ENCODE measurements around the gene BOC.

BOC gene

DNA sequence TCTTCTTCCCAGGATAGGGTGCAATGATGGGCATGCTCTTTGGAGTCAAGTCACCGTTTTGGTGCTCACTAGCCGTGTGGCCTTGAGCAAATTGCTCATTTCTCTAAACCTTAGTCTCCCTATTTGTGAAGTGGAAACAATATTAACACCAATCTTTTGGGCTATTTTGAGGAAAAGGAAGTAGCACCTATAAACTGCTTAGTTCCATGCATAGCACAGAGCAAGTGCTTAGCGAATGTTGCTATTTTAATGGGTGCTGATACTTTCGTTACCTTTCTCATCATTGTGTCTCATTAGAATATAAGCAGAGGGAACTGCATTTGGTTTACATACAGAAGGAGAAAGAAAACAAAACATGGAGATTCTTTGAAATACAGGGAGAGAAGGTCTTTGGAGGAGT, 66.1 kb downstream of the BOC start:
- Histone ChIP-seq H3K27me3 (replicated peaks; ENCODE audit: control insufficient read depth, insufficient read depth, low read length) (no peaks in the 10 kb centered on the region), H3K36me3 (ENCODE audit: control insufficient read depth, insufficient read depth, low read length) (no peaks in the 10 kb centered on the region)
- TF ChIP-seq CTCF (IDR thresholded peaks at IDR 0.05; ENCODE audit: insufficient read depth, low read length, poor library complexity, severe bottlenecking), result no peak

GRCh38 chr3:113277941-113278598, 66.7 kb downstream of the BOC start:
- Histone ChIP-seq H3K36me3 (ENCODE audit: control insufficient read depth, insufficient read depth, low read length) (no peaks in the 10 kb centered on the region), H3K4me3 (replicated peaks; ENCODE audit: low read depth, low read length) (no peak overlapping the region), H3K27me3 (replicated peaks; ENCODE audit: control insufficient read depth, insufficient read depth, low read length) (no peaks in the 10 kb centered on the region)
- peak; percentile 43 for TF ChIP-seq CTCF (IDR thresholded peaks at IDR 0.05; ENCODE audit: insufficient read depth, low read length, poor library complexity, severe bottlenecking)
- no peak for DNase-seq (ENCODE audit: extremely low read depth, insufficient read length)

More for the DNA sequence above, 66.1 kb downstream of the BOC start:
- no peak for DNase-seq (ENCODE audit: extremely low read depth, insufficient read length)
- no peak overlapping the region for H3K4me3 ChIP-seq (replicated peaks; ENCODE audit: low read depth, low read length)

DNA sequence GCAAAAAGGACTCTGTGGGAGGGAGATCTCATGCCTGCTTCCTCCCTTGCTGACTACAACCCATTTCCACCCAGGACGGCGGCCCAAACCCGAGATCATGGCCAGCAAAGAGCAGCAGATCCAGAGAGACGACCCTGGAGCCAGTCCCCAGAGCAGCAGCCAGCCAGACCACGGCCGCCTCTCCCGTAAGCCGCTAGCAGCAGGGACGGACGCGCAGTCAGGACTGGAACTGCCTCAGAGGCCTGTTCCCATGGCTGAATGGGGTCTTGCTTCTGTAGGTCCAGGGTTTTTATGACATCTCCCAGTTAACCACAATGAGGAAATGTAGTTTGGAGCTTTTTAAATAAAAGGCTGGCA, 67.2 kb downstream of the BOC start:
- no peak for DNase-seq (ENCODE audit: extremely low read depth, insufficient read length)
- Histone ChIP-seq H3K36me3 (ENCODE audit: control insufficient read depth, insufficient read depth, low read length) (no peaks in the 10 kb centered on the region), H3K27me3 (replicated peaks; ENCODE audit: control insufficient read depth, insufficient read depth, low read length) (no peaks in the 10 kb centered on the region), H3K4me3 (replicated peaks; ENCODE audit: low read depth, low read length) (no peak overlapping the region)
- no peak for TF ChIP-seq CTCF (IDR thresholded peaks at IDR 0.05; ENCODE audit: insufficient read depth, low read length, poor library complexity, severe bottlenecking)

GRCh38 chr3:113279686-113280085, 68.3 kb downstream of the BOC start:
- Histone ChIP-seq H3K36me3 (ENCODE audit: control insufficient read depth, insufficient read depth, low read length) (no peaks in the 10 kb centered on the region), H3K27me3 (replicated peaks; ENCODE audit: control insufficient read depth, insufficient read depth, low read length) (no peaks in the 10 kb centered on the region), H3K4me3 (replicated peaks; ENCODE audit: low read depth, low read length) (no peak overlapping the region)
- DNase-seq (ENCODE audit: extremely low read depth, insufficient read length), result no peak
- TF ChIP-seq CTCF (IDR thresholded peaks at IDR 0.05; ENCODE audit: insufficient read depth, low read length, poor library complexity, severe bottlenecking), result no peak

- Histone ChIP-seq H3K27me3 (replicated peaks; ENCODE audit: control insufficient read depth, insufficient read depth, low read length) (no peaks in the 10 kb centered on the region), H3K36me3 (ENCODE audit: control insufficient read depth, insufficient read depth, low read length) (no peaks in the 10 kb centered on the region), H3K4me3 (replicated peaks; ENCODE audit: low read depth, low read length) (no peak overlapping the region)
- no peak for DNase-seq (ENCODE audit: extremely low read depth, insufficient read length)
- TF ChIP-seq CTCF (IDR thresholded peaks at IDR 0.05; ENCODE audit: insufficient read depth, low read length, poor library complexity, severe bottlenecking), result no peak
These were observed 71.9 kb downstream of the BOC start for GRCh38 chr3:113283306-113283705.

Measured in GM06990 (cell line).